ENCODE measurements around the gene HSPH1. TPM values are rescaled to one million over a fixed set of nuclear protein-coding genes. Genes with fewer than 3 reads are reported as not detected.

Gene HSPH1
- polyA plus RNA-seq, 1 experiment = 88.6 TPM

GRCh38 chr13:31159306-31159705 is 2.4 kb downstream of the HSPH1 start:
- ChIA-PET POLR2A (no interaction called here), CTCF (interaction anchor here (2.6 kb wide), 1 partner anchor 109 kb away, joined by 6 read pairs; no protein-coding TSS in a partner anchor)
- Histone ChIP-seq H3K4me3 (ENCODE audit: low read depth, low read length) (peak overlapping the region; percentile 84), H3K9me3 (ENCODE audit: control insufficient read depth, insufficient read depth, low read length) (0 out of 2 replicates have a peak, but pooled peaks cover 5% of the 10 kb centered on the region), H3K27ac (ENCODE audit: low read depth, low read length) (no peak overlapping the region), H3K27me3 (ENCODE audit: control insufficient read depth, insufficient read depth, low read length) (no peaks in the 10 kb centered on the region)
- TF ChIP-seq, protein P1, sequence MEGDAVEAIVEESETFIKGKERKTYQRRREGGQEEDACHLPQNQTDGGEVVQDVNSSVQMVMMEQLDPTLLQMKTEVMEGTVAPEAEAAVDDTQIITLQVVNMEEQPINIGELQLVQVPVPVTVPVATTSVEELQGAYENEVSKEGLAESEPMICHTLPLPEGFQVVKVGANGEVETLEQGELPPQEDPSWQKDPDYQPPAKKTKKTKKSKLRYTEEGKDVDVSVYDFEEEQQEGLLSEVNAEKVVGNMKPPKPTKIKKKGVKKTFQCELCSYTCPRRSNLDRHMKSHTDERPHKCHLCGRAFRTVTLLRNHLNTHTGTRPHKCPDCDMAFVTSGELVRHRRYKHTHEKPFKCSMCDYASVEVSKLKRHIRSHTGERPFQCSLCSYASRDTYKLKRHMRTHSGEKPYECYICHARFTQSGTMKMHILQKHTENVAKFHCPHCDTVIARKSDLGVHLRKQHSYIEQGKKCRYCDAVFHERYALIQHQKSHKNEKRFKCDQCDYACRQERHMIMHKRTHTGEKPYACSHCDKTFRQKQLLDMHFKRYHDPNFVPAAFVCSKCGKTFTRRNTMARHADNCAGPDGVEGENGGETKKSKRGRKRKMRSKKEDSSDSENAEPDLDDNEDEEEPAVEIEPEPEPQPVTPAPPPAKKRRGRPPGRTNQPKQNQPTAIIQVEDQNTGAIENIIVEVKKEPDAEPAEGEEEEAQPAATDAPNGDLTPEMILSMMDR (IDR thresholded peaks at IDR 0.05; ENCODE audit: low read depth, low read length) = no peak
- DNase-seq (ENCODE audit: low read depth, low spot score) = no peak

DNA sequence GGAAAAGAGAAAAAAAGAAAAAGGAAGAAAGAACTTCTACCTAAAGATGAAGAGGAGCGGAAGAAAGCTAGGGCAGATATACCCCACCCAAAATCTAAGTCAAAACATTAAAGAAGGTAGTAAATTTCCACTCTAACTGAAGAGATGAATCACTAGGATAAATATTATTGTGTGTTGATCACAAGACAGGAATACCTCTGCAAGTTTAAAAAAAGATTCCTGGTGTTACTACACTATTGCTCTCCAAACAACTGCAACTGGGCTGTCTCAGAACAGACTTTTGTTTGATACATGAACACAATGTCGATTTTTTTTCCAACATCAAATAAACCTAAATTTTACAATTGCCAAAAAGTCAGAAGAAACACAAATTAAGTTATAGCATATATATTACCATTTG is 6.8 kb downstream of the HSPH1 start:
- no peaks in the 10 kb centered on the region for H3K27me3 ChIP-seq (ENCODE audit: control insufficient read depth, insufficient read depth, low read length)
- TF ChIP-seq, protein P1 (IDR thresholded peaks at IDR 0.05; ENCODE audit: low read depth, low read length) = no peak
- no peaks in the 10 kb centered on the region for H3K9me3 ChIP-seq (ENCODE audit: control insufficient read depth, insufficient read depth, low read length)
- CTCF ChIA-PET = no interaction called here
- no peak for DNase-seq (ENCODE audit: low read depth, low spot score)
- POLR2A ChIA-PET = no interaction called here
- H3K4me3 ChIP-seq (ENCODE audit: low read depth, low read length) = no peak overlapping the region
- no peak overlapping the region for H3K27ac ChIP-seq (ENCODE audit: low read depth, low read length)

- Histone ChIP-seq H3K4me3 (ENCODE audit: low read depth, low read length) (no peak overlapping the region), H3K27ac (ENCODE audit: low read depth, low read length) (no peak overlapping the region), H3K9me3 (ENCODE audit: control insufficient read depth, insufficient read depth, low read length) (no peaks in the 10 kb centered on the region), H3K27me3 (ENCODE audit: control insufficient read depth, insufficient read depth, low read length) (no peaks in the 10 kb centered on the region)
- TF ChIP-seq, protein P1 (IDR thresholded peaks at IDR 0.05; ENCODE audit: low read depth, low read length) = no peak
- ChIA-PET POLR2A (no interaction called here), CTCF (interaction anchor here (0.6 to 2.4 kb wide), 2 partner anchors 85 to 107 kb away, joined by 3 to 6 read pairs; no protein-coding TSS in a partner anchor)
- no peak for DNase-seq (ENCODE audit: low read depth, low spot score)
Measured at GRCh38 chr13:31151837-31152236, 9.9 kb downstream of the HSPH1 start.

- no peaks in the 10 kb centered on the region for H3K27me3 ChIP-seq (ENCODE audit: control insufficient read depth, insufficient read depth, low read length)
- no peaks in the 10 kb centered on the region for H3K9me3 ChIP-seq (ENCODE audit: control insufficient read depth, insufficient read depth, low read length)
- POLR2A ChIA-PET = no interaction called here
- DNase-seq (ENCODE audit: low read depth, low spot score) = no peak
- H3K4me3 ChIP-seq (ENCODE audit: low read depth, low read length) = no peak overlapping the region
- no peak overlapping the region for H3K27ac ChIP-seq (ENCODE audit: low read depth, low read length)
- CTCF ChIA-PET = interaction anchor here (0.7 kb wide), 1 partner anchor 280 kb away, joined by 3 read pairs; no protein-coding TSS in a partner anchor
- TF ChIP-seq, protein P1 (IDR thresholded peaks at IDR 0.05; ENCODE audit: low read depth, low read length) = no peak
Measured at GRCh38 chr13:31150315-31150985, 11.3 kb downstream of the HSPH1 start.

GRCh38 chr13:31149604-31150003 is 12.1 kb downstream of the HSPH1 start:
- ChIA-PET POLR2A (no interaction called here), CTCF (no interaction called here)

More at GRCh38 chr13:31149604-31150003, 12.1 kb downstream of the HSPH1 start:
- no peaks in the 10 kb centered on the region for H3K9me3 ChIP-seq (ENCODE audit: control insufficient read depth, insufficient read depth, low read length)
- TF ChIP-seq, protein P1 (IDR thresholded peaks at IDR 0.05; ENCODE audit: low read depth, low read length) = no peak
- H3K4me3 ChIP-seq (ENCODE audit: low read depth, low read length) = no peak overlapping the region
- H3K27me3 ChIP-seq (ENCODE audit: control insufficient read depth, insufficient read depth, low read length) = no peaks in the 10 kb centered on the region
- H3K27ac ChIP-seq (ENCODE audit: low read depth, low read length) = no peak overlapping the region
- DNase-seq (ENCODE audit: low read depth, low spot score) = no peak

All from AG04450 (cell line).